ENCODE results near the gene KLHDC7A. TPM values are rescaled to one million over a fixed set of nuclear protein-coding genes. Genes with fewer than 3 reads are reported as not detected.

Gene KLHDC7A
- total RNA-seq (2012; rRNA removed) = not detected in 2 replicates
- polyA plus RNA-seq (2012; rRNA removed) = not detected in 2 replicates
- not detected in 2 replicates for polyA plus RNA-seq (2012; cell fraction: cytosol; rRNA removed)
- polyA plus RNA-seq (2012; cell fraction: nucleus; rRNA removed; ENCODE audit: low replicate concordance) = not detected in 2 replicates
- Bru-seq, nascent RNA = not detected
- BruChase-seq, experiment 1, labeled RNA remaining after a 6-hour chase = not detected
- BruChase-seq, experiment 2, labeled RNA remaining after a 2-hour chase = not detected
- long read RNA-seq = 0 reads

DNA sequence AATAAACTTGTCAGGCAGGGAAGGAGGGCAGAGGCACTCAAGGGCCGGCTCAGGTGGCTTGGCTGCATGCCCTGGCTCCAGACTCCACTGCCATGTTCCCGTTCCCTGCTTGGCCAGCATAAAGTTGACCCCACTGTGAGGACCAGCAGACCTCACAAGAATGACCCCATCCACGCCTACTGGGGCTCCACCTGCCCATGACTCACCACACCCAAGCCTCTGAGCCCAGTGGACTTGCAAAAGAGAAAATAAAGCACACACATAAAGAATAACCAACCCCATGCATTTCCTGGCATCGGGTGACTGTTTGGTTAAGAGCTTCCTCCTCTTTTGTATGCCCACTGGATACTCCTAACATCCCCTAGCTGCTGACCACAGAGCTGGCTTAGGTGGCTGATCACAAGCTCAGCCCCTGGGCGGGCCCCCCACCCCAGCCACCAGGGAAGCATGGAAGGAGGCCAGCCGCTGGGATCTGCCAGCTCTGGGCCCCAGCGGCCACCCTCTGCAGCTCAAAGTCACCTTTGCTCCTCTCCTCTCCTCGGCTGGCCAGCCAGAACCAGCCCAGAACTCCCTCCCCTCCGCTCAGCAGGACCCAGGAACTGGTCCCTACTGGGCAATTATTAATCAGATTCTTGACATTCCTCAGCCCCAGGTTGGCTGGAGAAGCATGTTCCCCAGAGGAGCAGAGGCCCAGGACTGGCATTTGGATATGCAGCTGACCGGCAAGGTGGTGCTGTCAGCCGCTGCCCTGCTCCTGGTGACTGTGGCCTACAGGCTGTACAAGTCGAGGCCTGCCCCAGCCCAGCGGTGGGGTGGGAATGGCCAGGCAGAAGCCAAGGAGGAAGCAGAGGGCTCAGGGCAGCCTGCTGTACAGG, at the start of gene KLHDC7A:
Gene KLHDC7A (plus strand): TSS at position 616 of the 875 bp plus-strand sequence. CDS start 52 bp downstream, at position 668.
- no TSS peak for BruUV-seq (replicated peaks)
- no peak for ATAC-seq (ENCODE audit: low read depth)
- no peak for TF ChIP-seq MAFK (IDR thresholded peaks at IDR 0.05; ENCODE audit: low read depth, low read length)
- TF ChIP-seq CEBPB (IDR thresholded peaks at IDR 0.05; ENCODE audit: low read depth, low read length) = no peak
- no peak for TF ChIP-seq RCOR1 (IDR thresholded peaks at IDR 0.05; ENCODE audit: insufficient replicate concordance, low read length)
- no peak for TF ChIP-seq BHLHE40 (IDR thresholded peaks at IDR 0.05; ENCODE audit: low read depth, low read length)
- TF ChIP-seq, protein P1, sequence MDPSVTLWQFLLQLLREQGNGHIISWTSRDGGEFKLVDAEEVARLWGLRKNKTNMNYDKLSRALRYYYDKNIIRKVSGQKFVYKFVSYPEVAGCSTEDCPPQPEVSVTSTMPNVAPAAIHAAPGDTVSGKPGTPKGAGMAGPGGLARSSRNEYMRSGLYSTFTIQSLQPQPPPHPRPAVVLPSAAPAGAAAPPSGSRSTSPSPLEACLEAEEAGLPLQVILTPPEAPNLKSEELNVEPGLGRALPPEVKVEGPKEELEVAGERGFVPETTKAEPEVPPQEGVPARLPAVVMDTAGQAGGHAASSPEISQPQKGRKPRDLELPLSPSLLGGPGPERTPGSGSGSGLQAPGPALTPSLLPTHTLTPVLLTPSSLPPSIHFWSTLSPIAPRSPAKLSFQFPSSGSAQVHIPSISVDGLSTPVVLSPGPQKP (IDR thresholded peaks at IDR 0.05; ENCODE audit: borderline replicate concordance, low read depth, low read length) = no peak
- TF ChIP-seq RFX5 (IDR thresholded peaks at IDR 0.05; ENCODE audit: low read depth, low read length) = no peak
- no peak for TF ChIP-seq SMC3 (IDR thresholded peaks at IDR 0.05; ENCODE audit: low read depth, low read length)
- TF ChIP-seq NFE2L2 (IDR thresholded peaks at IDR 0.05; ENCODE audit: low read depth, low read length) = no peak
- TF ChIP-seq, protein P2, sequence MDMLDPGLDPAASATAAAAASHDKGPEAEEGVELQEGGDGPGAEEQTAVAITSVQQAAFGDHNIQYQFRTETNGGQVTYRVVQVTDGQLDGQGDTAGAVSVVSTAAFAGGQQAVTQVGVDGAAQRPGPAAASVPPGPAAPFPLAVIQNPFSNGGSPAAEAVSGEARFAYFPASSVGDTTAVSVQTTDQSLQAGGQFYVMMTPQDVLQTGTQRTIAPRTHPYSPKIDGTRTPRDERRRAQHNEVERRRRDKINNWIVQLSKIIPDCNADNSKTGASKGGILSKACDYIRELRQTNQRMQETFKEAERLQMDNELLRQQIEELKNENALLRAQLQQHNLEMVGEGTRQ (IDR thresholded peaks at IDR 0.05; ENCODE audit: low read depth, low read length) = no peak
- TF ChIP-seq, protein P3, sequence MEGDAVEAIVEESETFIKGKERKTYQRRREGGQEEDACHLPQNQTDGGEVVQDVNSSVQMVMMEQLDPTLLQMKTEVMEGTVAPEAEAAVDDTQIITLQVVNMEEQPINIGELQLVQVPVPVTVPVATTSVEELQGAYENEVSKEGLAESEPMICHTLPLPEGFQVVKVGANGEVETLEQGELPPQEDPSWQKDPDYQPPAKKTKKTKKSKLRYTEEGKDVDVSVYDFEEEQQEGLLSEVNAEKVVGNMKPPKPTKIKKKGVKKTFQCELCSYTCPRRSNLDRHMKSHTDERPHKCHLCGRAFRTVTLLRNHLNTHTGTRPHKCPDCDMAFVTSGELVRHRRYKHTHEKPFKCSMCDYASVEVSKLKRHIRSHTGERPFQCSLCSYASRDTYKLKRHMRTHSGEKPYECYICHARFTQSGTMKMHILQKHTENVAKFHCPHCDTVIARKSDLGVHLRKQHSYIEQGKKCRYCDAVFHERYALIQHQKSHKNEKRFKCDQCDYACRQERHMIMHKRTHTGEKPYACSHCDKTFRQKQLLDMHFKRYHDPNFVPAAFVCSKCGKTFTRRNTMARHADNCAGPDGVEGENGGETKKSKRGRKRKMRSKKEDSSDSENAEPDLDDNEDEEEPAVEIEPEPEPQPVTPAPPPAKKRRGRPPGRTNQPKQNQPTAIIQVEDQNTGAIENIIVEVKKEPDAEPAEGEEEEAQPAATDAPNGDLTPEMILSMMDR (conservative IDR thresholded peaks at IDR 0.05; ENCODE audit: low read depth, low read length) = no peak
- TF ChIP-seq RAD21 (IDR thresholded peaks at IDR 0.05; ENCODE audit: low read length) = no peak
- TF ChIP-seq CHD1 (IDR thresholded peaks at IDR 0.05; ENCODE audit: low read depth, low read length) = no peak
- TF ChIP-seq FOS (IDR thresholded peaks at IDR 0.05; ENCODE audit: low read depth, low read length) = no peak

More for the DNA sequence above, at the start of gene KLHDC7A:
- Histone ChIP-seq H4K5ac (ENCODE audit: low read depth, low read length) (no peak within 1 kb of the TSS), H3K4me3 (ENCODE audit: insufficient read depth, low read depth, low read length) (no peak within 1 kb of the TSS), H3K27me3 (ENCODE audit: control insufficient read depth, insufficient read depth, low read length) (no peaks in the 10 kb centered on the region), H3K9ac (ENCODE audit: low read depth, low read length) (no peak within 1 kb of the TSS), H2BK20ac (ENCODE audit: low read depth, low read length) (no peak within 1 kb of the TSS), H3K18ac (ENCODE audit: low read depth, low read length) (no peak within 1 kb of the TSS), H3K4me1 (ENCODE audit: control insufficient read depth, insufficient read depth, low read length) (no peaks in the 10 kb centered on the region), H2BK5ac (ENCODE audit: low read depth, low read length, poor library complexity, severe bottlenecking) (no peak within 1 kb of the TSS), H3K9me1 (ENCODE audit: insufficient read depth, low read length) (no peaks in the 10 kb centered on the region), H3K23ac (ENCODE audit: low read depth, low read length) (no peak within 1 kb of the TSS), H3K36me3 (ENCODE audit: control insufficient read depth, insufficient read depth, low read length) (no peaks in the 10 kb centered on the region), H3K27ac (ENCODE audit: insufficient read depth, low read length) (no peak within 1 kb of the TSS), H4K8ac (ENCODE audit: low read depth in 2 of 2, low read length in 2 of 2) (no peak within 1 kb of the TSS), H3K14ac (replicated peaks; ENCODE audit: low read depth, low read length) (no peak within 1 kb of the TSS), H3K56ac (ENCODE audit: extremely low read depth, insufficient read depth, low read length) (no peak within 1 kb of the TSS), H2AK5ac (ENCODE audit: low read depth, low read length) (no peak within 1 kb of the TSS), H4K91ac (ENCODE audit: insufficient read depth, low read depth, low read length) (no peak within 1 kb of the TSS), H2BK15ac (ENCODE audit: low read depth, low read length) (no peak within 1 kb of the TSS), H4K20me1 (ENCODE audit: insufficient read depth, low read length) (no peaks in the 10 kb centered on the region), H2BK120ac (ENCODE audit: low read depth, low read length) (no peak within 1 kb of the TSS), H3K4ac (ENCODE audit: low read depth, low read length) (no peak within 1 kb of the TSS), H3K9me3 (ENCODE audit: control insufficient read depth, insufficient read depth, low read length) (peaks cover 40% of the 10 kb centered on the region), H2AFZ (replicated peaks; ENCODE audit: low read length, poor library complexity) (no peak within 1 kb of the TSS), H3K4me2 (ENCODE audit: low read depth, low read length) (no peak within 1 kb of the TSS), H3K79me1 (ENCODE audit: low read depth in 1 of 2, low read length in 2 of 2) (no peaks in the 10 kb centered on the region), H2AK9ac (replicated peaks; ENCODE audit: low read depth, low read length, poor library complexity) (no peak within 1 kb of the TSS)
- CTCF ChIA-PET = interaction anchor here (0.8 kb wide), 1 partner anchor 39 kb away, joined by 3 read pairs; no protein-coding TSS in a partner anchor
- 15% methylated on average over 4 of the region's 13 CpGs; no CpG with 5 or more reads in 1 of the 2 experiments for WGBS, 2 experiments (ENCODE audit: extremely low coverage in 2 of 2, insufficient read length in 1 of 2)
- no peak for DNase-seq
- POLR2A ChIA-PET (ENCODE audit: unreplicated experiment) = no interaction called here
- in situ Hi-C loops (cut with MboI; ENCODE audit: low sequenced_read_pairs) (no loop called here), dilution Hi-C loops (cut with HindIII; ENCODE audit: low sequenced_read_pairs, unreplicated experiment) (no loop called here), intact Hi-C loops (cut with micrococcal nuclease) (no loop called here)

Data from IMR-90 (cell line).